HEK293T (cell line): ENCODE data around the gene FXYD3.

Experiments used
- ARNT ChIP-seq: fragments of 450-650 bp; IDR thresholded peaks from 2 replicates; pipeline ENCODE4 v1.6.1; 2017; ENCODE audit warnings: mild to moderate bottlenecking
- BHLHE40 ChIP-seq: fragments of 450-650 bp; IDR thresholded peaks from 2 replicates; pipeline ENCODE4 v1.6.1; 2016; ENCODE audit warnings: mild to moderate bottlenecking, moderate library complexity, borderline replicate concordance
- CTBP1 ChIP-seq: fragments of 450-650 bp; IDR thresholded peaks from 2 replicates; pipeline ENCODE4 v1.6.1; 2016; ENCODE audit warnings: borderline replicate concordance
- ELF4 ChIP-seq: fragments of 450-650 bp; IDR thresholded peaks from 2 replicates; pipeline ENCODE4 v1.6.1; 2017; ENCODE audit warnings: antibody characterized with exemption
- FOXA1 ChIP-seq: fragments of 450-650 bp; IDR thresholded peaks from 2 replicates; pipeline ENCODE4 v1.6.1; 2016; ENCODE audit warnings: mild to moderate bottlenecking
- FOXK2 ChIP-seq: fragments of 450-650 bp; IDR thresholded peaks from 2 replicates; pipeline ENCODE4 v1.6.1; 2016; ENCODE audit warnings: mild to moderate bottlenecking
- FOXM1 ChIP-seq: fragments of 450-650 bp; IDR thresholded peaks from 2 replicates; pipeline ENCODE4 v1.6.1; 2017; ENCODE audit warnings: mild to moderate bottlenecking, borderline replicate concordance
- HDGF ChIP-seq: fragments of 450-650 bp; IDR thresholded peaks from 2 replicates; pipeline ENCODE4 v1.6.1; 2017; ENCODE audit warnings: antibody characterized with exemption, borderline replicate concordance
- LEF1 ChIP-seq: fragments of 450-650 bp; IDR thresholded peaks from 2 replicates; pipeline ENCODE4 v1.6.1; 2017; ENCODE audit warnings: mild to moderate bottlenecking, borderline replicate concordance
- NFRKB ChIP-seq: fragments of 450-650 bp; IDR thresholded peaks from 2 replicates; pipeline ENCODE4 v1.6.1; 2016; ENCODE audit warnings: mild to moderate bottlenecking, moderate library complexity
- SP1 ChIP-seq: fragments of 450-650 bp; IDR thresholded peaks from 2 replicates; pipeline ENCODE4 v1.6.1; 2017
- SUZ12 ChIP-seq: fragments of 450-650 bp; IDR thresholded peaks from 2 replicates; pipeline ENCODE4 v1.6.1; 2016; ENCODE audit warnings: mild to moderate bottlenecking
- TARDBP ChIP-seq: fragments of 450-650 bp; IDR thresholded peaks from 2 replicates; pipeline ENCODE4 v1.6.1; 2016

DNA sequence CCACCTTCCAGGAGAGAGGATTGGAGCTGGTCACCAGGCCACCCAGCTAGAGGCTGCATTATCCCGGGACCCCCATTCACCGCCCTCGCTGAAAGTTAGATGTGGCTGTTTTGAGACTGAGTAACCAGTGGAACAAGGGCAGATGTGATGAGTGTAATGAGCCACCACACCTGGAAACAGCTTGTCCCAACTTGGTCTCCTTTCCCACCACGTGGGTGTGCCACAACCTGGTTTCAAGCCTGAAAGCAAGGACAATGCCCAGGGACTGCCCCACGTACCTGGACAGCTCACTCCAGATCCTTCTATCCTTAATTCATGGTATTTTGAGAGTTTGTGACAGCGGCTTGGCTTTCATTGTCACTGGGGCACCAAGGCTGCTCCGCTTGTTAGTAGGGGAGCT is 12.2 kb downstream of the FXYD3 start:
- TF ChIP-seq TARDBP = no peak
- TF ChIP-seq HDGF = no peak
- TF ChIP-seq ARNT = no peak
- TF ChIP-seq SUZ12 = no peak
- no peak for TF ChIP-seq FOXA1
- TF ChIP-seq BHLHE40 = no peak
- TF ChIP-seq CTBP1 = no peak
- TF ChIP-seq FOXK2 = no peak
- no peak for TF ChIP-seq SP1
- no peak for TF ChIP-seq FOXM1
- no peak for TF ChIP-seq ELF4
- no peak for TF ChIP-seq LEF1
- no peak for TF ChIP-seq NFRKB
